Lower leg skin (tissue), 3 donors: Measurements from ENCODE around the gene WHRN.

Experiments used
- POLR2A ChIP-seq, 2 donors: fragments of 450-650 bp; IDR thresholded peaks; one replicate each; pipeline ENCODE4 v1.6.1; 2016 to 2017; ENCODE audit warnings: antibody characterized with exemption in 2 of 2, mild to moderate bottlenecking in 1 of 2, moderate library complexity in 1 of 2
- TF ChIP-seq, protein P1 (sequence below), 3 donors: fragments of 450-650 bp; IDR thresholded peaks; one replicate each; pipeline ENCODE4 v1.5.1; 2016; ENCODE audit warnings: antibody characterized with exemption in 3 of 3, mild to moderate bottlenecking in 3 of 3, moderate library complexity in 2 of 3

GRCh38 chr9:114403153-114403756 is 102.0 kb downstream of the WHRN start:
- no peak for TF ChIP-seq POLR2A (IDR thresholded peaks at IDR 0.05)
- TF ChIP-seq, protein P1, sequence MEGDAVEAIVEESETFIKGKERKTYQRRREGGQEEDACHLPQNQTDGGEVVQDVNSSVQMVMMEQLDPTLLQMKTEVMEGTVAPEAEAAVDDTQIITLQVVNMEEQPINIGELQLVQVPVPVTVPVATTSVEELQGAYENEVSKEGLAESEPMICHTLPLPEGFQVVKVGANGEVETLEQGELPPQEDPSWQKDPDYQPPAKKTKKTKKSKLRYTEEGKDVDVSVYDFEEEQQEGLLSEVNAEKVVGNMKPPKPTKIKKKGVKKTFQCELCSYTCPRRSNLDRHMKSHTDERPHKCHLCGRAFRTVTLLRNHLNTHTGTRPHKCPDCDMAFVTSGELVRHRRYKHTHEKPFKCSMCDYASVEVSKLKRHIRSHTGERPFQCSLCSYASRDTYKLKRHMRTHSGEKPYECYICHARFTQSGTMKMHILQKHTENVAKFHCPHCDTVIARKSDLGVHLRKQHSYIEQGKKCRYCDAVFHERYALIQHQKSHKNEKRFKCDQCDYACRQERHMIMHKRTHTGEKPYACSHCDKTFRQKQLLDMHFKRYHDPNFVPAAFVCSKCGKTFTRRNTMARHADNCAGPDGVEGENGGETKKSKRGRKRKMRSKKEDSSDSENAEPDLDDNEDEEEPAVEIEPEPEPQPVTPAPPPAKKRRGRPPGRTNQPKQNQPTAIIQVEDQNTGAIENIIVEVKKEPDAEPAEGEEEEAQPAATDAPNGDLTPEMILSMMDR (IDR thresholded peaks at IDR 0.05): no peak
